ENCODE measurements around the gene CREG1.

Gene CREG1

DNA sequence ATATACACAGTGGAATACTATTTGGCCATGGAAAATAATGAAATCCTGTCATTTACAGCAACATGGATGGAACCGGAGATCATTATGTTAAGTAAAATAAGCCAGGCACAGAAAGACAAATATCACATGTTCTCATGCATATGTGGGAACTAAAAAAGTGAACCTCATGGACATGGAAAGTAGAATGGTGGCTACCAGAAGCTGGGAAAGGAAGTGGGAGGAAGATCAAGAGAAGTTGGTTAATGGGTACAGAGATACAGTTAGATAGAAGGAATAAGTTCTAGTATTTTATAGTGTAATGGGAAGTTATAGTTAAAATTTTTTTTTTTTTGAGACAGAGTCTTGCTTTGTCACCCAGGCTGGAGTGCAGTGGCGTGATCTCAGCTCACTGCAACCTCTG, 34.8 kb upstream of the CREG1 start:
- no peak for DNase-seq (ENCODE audit: low read depth in 1 of 2, low spot score in 1 of 2)
- H3K27ac ChIP-seq (replicated peaks): no peak overlapping the region
- H3K27me3 ChIP-seq (ENCODE audit: insufficient read depth, poor library complexity, severe bottlenecking): no peaks in the 10 kb centered on the region
- TF ChIP-seq SPI1 (IDR thresholded peaks at IDR 0.05; ENCODE audit: borderline replicate concordance, low read depth) (no peak), GABPA (IDR thresholded peaks at IDR 0.05; ENCODE audit: low read depth) (no peak)
- TF ChIP-seq, protein P1, sequence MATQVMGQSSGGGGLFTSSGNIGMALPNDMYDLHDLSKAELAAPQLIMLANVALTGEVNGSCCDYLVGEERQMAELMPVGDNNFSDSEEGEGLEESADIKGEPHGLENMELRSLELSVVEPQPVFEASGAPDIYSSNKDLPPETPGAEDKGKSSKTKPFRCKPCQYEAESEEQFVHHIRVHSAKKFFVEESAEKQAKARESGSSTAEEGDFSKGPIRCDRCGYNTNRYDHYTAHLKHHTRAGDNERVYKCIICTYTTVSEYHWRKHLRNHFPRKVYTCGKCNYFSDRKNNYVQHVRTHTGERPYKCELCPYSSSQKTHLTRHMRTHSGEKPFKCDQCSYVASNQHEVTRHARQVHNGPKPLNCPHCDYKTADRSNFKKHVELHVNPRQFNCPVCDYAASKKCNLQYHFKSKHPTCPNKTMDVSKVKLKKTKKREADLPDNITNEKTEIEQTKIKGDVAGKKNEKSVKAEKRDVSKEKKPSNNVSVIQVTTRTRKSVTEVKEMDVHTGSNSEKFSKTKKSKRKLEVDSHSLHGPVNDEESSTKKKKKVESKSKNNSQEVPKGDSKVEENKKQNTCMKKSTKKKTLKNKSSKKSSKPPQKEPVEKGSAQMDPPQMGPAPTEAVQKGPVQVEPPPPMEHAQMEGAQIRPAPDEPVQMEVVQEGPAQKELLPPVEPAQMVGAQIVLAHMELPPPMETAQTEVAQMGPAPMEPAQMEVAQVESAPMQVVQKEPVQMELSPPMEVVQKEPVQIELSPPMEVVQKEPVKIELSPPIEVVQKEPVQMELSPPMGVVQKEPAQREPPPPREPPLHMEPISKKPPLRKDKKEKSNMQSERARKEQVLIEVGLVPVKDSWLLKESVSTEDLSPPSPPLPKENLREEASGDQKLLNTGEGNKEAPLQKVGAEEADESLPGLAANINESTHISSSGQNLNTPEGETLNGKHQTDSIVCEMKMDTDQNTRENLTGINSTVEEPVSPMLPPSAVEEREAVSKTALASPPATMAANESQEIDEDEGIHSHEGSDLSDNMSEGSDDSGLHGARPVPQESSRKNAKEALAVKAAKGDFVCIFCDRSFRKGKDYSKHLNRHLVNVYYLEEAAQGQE (IDR thresholded peaks at IDR 0.05; ENCODE audit: insufficient replicate concordance, low read depth): no peak
- H3K4me3 ChIP-seq (replicated peaks; ENCODE audit: insufficient read depth, low read length): no peak overlapping the region

- TF ChIP-seq SPI1 (IDR thresholded peaks at IDR 0.05; ENCODE audit: borderline replicate concordance, low read depth): no peak
- no peak for TF ChIP-seq POLR2AphosphoS5 (IDR thresholded peaks at IDR 0.05; ENCODE audit: low read depth)
- TF ChIP-seq, protein P2, sequence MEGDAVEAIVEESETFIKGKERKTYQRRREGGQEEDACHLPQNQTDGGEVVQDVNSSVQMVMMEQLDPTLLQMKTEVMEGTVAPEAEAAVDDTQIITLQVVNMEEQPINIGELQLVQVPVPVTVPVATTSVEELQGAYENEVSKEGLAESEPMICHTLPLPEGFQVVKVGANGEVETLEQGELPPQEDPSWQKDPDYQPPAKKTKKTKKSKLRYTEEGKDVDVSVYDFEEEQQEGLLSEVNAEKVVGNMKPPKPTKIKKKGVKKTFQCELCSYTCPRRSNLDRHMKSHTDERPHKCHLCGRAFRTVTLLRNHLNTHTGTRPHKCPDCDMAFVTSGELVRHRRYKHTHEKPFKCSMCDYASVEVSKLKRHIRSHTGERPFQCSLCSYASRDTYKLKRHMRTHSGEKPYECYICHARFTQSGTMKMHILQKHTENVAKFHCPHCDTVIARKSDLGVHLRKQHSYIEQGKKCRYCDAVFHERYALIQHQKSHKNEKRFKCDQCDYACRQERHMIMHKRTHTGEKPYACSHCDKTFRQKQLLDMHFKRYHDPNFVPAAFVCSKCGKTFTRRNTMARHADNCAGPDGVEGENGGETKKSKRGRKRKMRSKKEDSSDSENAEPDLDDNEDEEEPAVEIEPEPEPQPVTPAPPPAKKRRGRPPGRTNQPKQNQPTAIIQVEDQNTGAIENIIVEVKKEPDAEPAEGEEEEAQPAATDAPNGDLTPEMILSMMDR (IDR thresholded peaks at IDR 0.05; ENCODE audit: insufficient read depth, low read length): no peak
- TF ChIP-seq, protein P1 (IDR thresholded peaks at IDR 0.05; ENCODE audit: insufficient replicate concordance, low read depth): no peak
- Histone ChIP-seq H3K27me3 (ENCODE audit: insufficient read depth, poor library complexity, severe bottlenecking) (no peaks in the 10 kb centered on the region), H3K27ac (replicated peaks) (no peak overlapping the region), H3K4me3 (replicated peaks; ENCODE audit: insufficient read depth, low read length) (no peak overlapping the region)
- DNase-seq (ENCODE audit: low read depth in 1 of 2, low spot score in 1 of 2): no peak
Measured at GRCh38 chr1:167587872-167588271, 34.3 kb upstream of the CREG1 start.

DNA sequence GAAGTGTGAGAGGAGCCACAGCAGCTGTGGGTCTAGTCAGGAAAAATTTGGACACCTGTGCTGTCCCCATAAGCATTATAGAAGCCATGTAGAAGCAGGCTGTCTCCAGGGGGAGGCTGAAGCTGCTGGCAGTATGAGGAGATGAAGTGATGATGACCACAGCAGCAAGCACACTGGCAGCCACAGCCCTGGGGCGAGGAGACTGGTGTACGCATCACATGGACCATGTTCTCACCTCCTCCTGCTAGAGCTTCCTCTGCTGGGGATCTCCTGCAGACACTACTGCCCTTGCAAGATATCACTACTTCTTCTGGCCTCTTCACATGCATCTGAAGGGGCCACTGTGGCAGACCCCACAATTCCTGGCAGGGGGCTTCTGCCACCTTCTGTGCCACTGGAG, 33.8 kb upstream of the CREG1 start:
- Histone ChIP-seq H3K4me3 (replicated peaks; ENCODE audit: insufficient read depth, low read length) (no peak overlapping the region), H3K27ac (replicated peaks) (no peak overlapping the region), H3K27me3 (ENCODE audit: insufficient read depth, poor library complexity, severe bottlenecking) (no peaks in the 10 kb centered on the region)
- no peak for DNase-seq (ENCODE audit: low read depth in 1 of 2, low spot score in 1 of 2)
- TF ChIP-seq, protein P1 (IDR thresholded peaks at IDR 0.05; ENCODE audit: insufficient replicate concordance, low read depth): no peak
- TF ChIP-seq POLR2AphosphoS5 (IDR thresholded peaks at IDR 0.05; ENCODE audit: low read depth): no peak
- TF ChIP-seq, protein P2 (IDR thresholded peaks at IDR 0.05; ENCODE audit: insufficient read depth, low read length): no peak

DNA sequence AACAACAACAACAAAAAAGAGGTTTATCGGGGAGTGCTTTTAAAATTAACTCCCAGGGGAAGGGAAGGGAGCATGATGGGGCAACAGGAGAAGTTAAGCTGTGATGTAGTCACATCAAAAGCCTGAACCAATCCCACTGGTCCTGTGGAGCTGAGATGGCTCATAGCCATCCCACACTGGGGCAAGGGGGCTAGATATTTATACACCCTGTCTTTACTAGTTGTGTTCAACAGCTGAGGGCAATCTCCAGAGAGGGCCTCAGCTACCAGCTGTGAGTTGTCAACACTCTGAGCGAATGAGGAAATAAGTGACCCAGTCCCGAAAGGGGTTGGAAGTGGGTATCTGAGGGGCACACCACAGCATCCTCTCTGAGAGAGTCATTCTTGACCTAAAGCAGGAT, 31.0 kb upstream of the CREG1 start:
- H3K4me3 ChIP-seq (replicated peaks; ENCODE audit: insufficient read depth, low read length): no peak overlapping the region
- no peak overlapping the region for H3K27ac ChIP-seq (replicated peaks)
- H3K27me3 ChIP-seq (ENCODE audit: insufficient read depth, poor library complexity, severe bottlenecking): no peaks in the 10 kb centered on the region
- no peak for TF ChIP-seq SPI1 (IDR thresholded peaks at IDR 0.05; ENCODE audit: borderline replicate concordance, low read depth)
- TF ChIP-seq GABPA (IDR thresholded peaks at IDR 0.05; ENCODE audit: low read depth): no peak
- TF ChIP-seq, protein P2 (IDR thresholded peaks at IDR 0.05; ENCODE audit: insufficient read depth, low read length): no peak
- TF ChIP-seq, protein P1 (IDR thresholded peaks at IDR 0.05; ENCODE audit: insufficient replicate concordance, low read depth): no peak
- no peak for TF ChIP-seq POLR2AphosphoS5 (IDR thresholded peaks at IDR 0.05; ENCODE audit: low read depth)
- DNase-seq (ENCODE audit: low read depth in 1 of 2, low spot score in 1 of 2): no peak
